HepG2 (cell line): ENCODE measurements around the gene ZKSCAN1. TPM values are rescaled to one million over a fixed set of nuclear protein-coding genes. Genes with fewer than 3 reads are reported as not detected.

Experiments
- ATF7 ChIP-seq, 2 experiments: fragments of 450-650 bp in 1 of 2; sonication (generic) in 1 of 2; formaldehyde crosslinking in 1 of 2; IDR thresholded peaks; 2 replicates each; pipeline versions ENCODE4 v1.4.0 to v1.6.1; 2016 to 2020; ENCODE audit warnings: antibody characterized with exemption in 1 of 2, mild to moderate bottlenecking in 1 of 2, missing genetic modification reagents in 1 of 2
- CBFB ChIP-seq: sonication (generic); formaldehyde crosslinking; IDR thresholded peaks from 2 replicates; pipeline ENCODE4 v1.4.0; 2020; ENCODE audit warnings: missing genetic modification reagents
- CEBPZ ChIP-seq: IDR thresholded peaks from 2 replicates; pipeline ENCODE4 v1.6.1; 2012; ENCODE audit warnings: low read length, improper control_type of control experiment
- DRAP1 ChIP-seq: IDR thresholded peaks from 2 replicates; pipeline ENCODE4 v1.6.1; 2016; ENCODE audit warnings: missing genetic modification reagents, missing compliant biosample characterization
- FOXM1 ChIP-seq: sonication (generic); formaldehyde crosslinking; IDR thresholded peaks from 2 replicates; pipeline ENCODE4 v1.5.0; 2020; ENCODE audit warnings: missing genetic modification reagents
- HES4 ChIP-seq: sonication (generic); formaldehyde crosslinking; IDR thresholded peaks from 2 replicates; pipeline ENCODE4 v1.9.0; 2021; ENCODE audit warnings: mild to moderate bottlenecking, missing genetic modification reagents, borderline replicate concordance
- MXD3 ChIP-seq: IDR thresholded peaks from 2 replicates; pipeline ENCODE4 v1.6.1; 2016; ENCODE audit warnings: mild to moderate bottlenecking, missing biosample characterization, missing genetic modification reagents
- NFIC ChIP-seq: IDR thresholded peaks from 2 replicates; pipeline ENCODE4 v1.6.1; 2012; ENCODE audit warnings: mild to moderate bottlenecking, low read length, inconsistent platforms
- PPARG ChIP-seq: conservative IDR thresholded peaks from 2 replicates; pipeline ENCODE4 v1.6.1; 2016; ENCODE audit warnings: missing biosample characterization, missing genetic modification reagents
- SALL2 ChIP-seq: sonication (generic); formaldehyde crosslinking; IDR thresholded peaks from 2 replicates; pipeline ENCODE4 v1.8.1; 2023; ENCODE audit warnings: mild to moderate bottlenecking, missing genetic modification reagents, inconsistent platforms
- SP140L ChIP-seq: sonication (generic); formaldehyde crosslinking; IDR thresholded peaks from 2 replicates; pipeline ENCODE4 v1.4.0; 2020; ENCODE audit warnings: missing genetic modification reagents, borderline replicate concordance
- SRSF1 ChIP-seq: fragments of 200-400 bp; formaldehyde crosslinking; optimal IDR thresholded peaks from 2 replicates; pipeline ENCODE3; 2017; ENCODE audit warnings: mild to moderate bottlenecking, low read depth, low read length, moderate library complexity
- TBL1XR1 ChIP-seq: fragments of 150-350 bp; IDR thresholded peaks from 2 replicates; pipeline ENCODE4 v1.6.1; 2014; ENCODE audit warnings: borderline replicate concordance, low read length; ENCODE audit not compliant: partially characterized antibody
- ZBTB39 ChIP-seq: sonication (generic); formaldehyde crosslinking; IDR thresholded peaks from 2 replicates; pipeline ENCODE4 v1.5.0; 2020; ENCODE audit warnings: missing genetic modification reagents
- ZBTB46 ChIP-seq: sonication (generic); formaldehyde crosslinking; IDR thresholded peaks from 2 replicates; pipeline ENCODE4 v1.4.0; 2020; ENCODE audit warnings: mild to moderate bottlenecking, missing genetic modification reagents, borderline replicate concordance
- ZNF124 ChIP-seq: sonication (generic); formaldehyde crosslinking; IDR thresholded peaks from 2 replicates; pipeline ENCODE4 v1.4.0; 2020; ENCODE audit warnings: missing genetic modification reagents
- ZNF274 ChIP-seq: sonication (generic); formaldehyde crosslinking; IDR thresholded peaks from 2 replicates; pipeline ENCODE4 v1.5.1; 2020; ENCODE audit warnings: mild to moderate bottlenecking, missing genetic modification reagents
- ZNF3 ChIP-seq: IDR thresholded peaks from 2 replicates; pipeline ENCODE4 v1.7.0; 2017; ENCODE audit warnings: inconsistent platforms
- ZNF577 ChIP-seq: sonication (generic); formaldehyde crosslinking; IDR thresholded peaks from 2 replicates; pipeline ENCODE4 v1.4.0; 2020; ENCODE audit warnings: mild to moderate bottlenecking, low read depth, missing genetic modification reagents, borderline replicate concordance
- ZNF652 ChIP-seq: IDR thresholded peaks from 2 replicates; pipeline ENCODE4 v1.6.1; 2016; ENCODE audit warnings: low read depth, borderline replicate concordance
- ZNF746 ChIP-seq: sonication (generic); formaldehyde crosslinking; IDR thresholded peaks from 2 replicates; pipeline ENCODE4 v1.8.0; 2022; ENCODE audit warnings: mild to moderate bottlenecking, missing genetic modification reagents
- polyA plus RNA-seq, 8 experiments: library from polyadenylated mRNA; depleted of rRNA in 3 of 8; stranded (reverse) in 7 of 8; unstranded in 1 of 8; fragments of >200 nt; fragmentation: Illumina TruSeq in 4 of 8; extraction: Trizol in 4 of 8; gene quantifications; 2 replicates each; pipeline versions ENCODE4 v1.2.1 to v1.2.3, GENCODE V29; 2011 to 2016; ENCODE audit warnings: low read depth in 4 of 8, missing spikeins in 1 of 8, mixed read lengths in 1 of 8; ENCODE audit not compliant: insufficient read depth in 1 of 8
- total RNA-seq, 5 experiments: library from RNA; depleted of rRNA; stranded (reverse); fragments of >200 nt; fragmentation: Illumina TruSeq; extraction: Trizol; gene quantifications; 2 replicates each; pipeline ENCODE4 v1.2.3, GENCODE V29; 2016; ENCODE audit warnings: low read depth in 1 of 5

Gene ZKSCAN1
- total and polyA plus RNA-seq, 2 of the 13 experiments (the other 11 are each of a cell fraction or from before 2014, with no cell fraction given), result 46.4 to 60.6 TPM

GRCh38 chr7:100003711-100004661 is 11.4 kb upstream of the ZKSCAN1 start (continued):
- no peak; the same call in 1 of the 2 replicates for TF ChIP-seq ZBTB46
- no peak for TF ChIP-seq FOXM1 (CRISPR knock-in tag)
- peak; percentile 83; the same call in 1 of the 2 replicates for TF ChIP-seq SALL2 (CRISPR knock-in tag)
- TF ChIP-seq NFIC, result peak; percentile 94
- no peak for TF ChIP-seq HES4 (CRISPR knock-in tag)
- TF ChIP-seq TBL1XR1, result peak; percentile 89
- peak; percentile 56; the same call in 1 of the 2 replicates for TF ChIP-seq DRAP1 (CRISPR knock-in tag)
- no peak for TF ChIP-seq ZBTB39 (CRISPR knock-in tag)
- peak; percentile 33; the same call in 1 of the 2 replicates for TF ChIP-seq ATF7 (IDR thresholded peaks at IDR 0.05)
- peak; percentile 85 for TF ChIP-seq ATF7 (CRISPR knock-in tag; IDR thresholded peaks at IDR 0.05)
- peak; percentile 72; the same call in 1 of the 2 replicates for TF ChIP-seq ZNF274
- peak; percentile 98 for TF ChIP-seq ZNF746
- peak; percentile 83 for TF ChIP-seq PPARG (CRISPR knock-in tag)
- TF ChIP-seq ZNF124 (CRISPR knock-in tag), result peak; percentile 79; the same call in 1 of the 2 replicates
- TF ChIP-seq CBFB (CRISPR knock-in tag), result peak; percentile 69; the same call in 1 of the 2 replicates
- TF ChIP-seq SRSF1, result no peak
- TF ChIP-seq MXD3, result peak; percentile 29; the same call in 1 of the 2 replicates
- TF ChIP-seq ZNF577 (CRISPR knock-in tag), result no peak
- no peak for TF ChIP-seq ZNF652 (CRISPR knock-in tag)
- TF ChIP-seq CEBPZ, result no peak
- no peak; the same call in 1 of the 2 replicates for TF ChIP-seq ZNF3 (CRISPR knock-in tag)
- TF ChIP-seq SP140L, result no peak
